Loucy (cell line): ENCODE results near the gene CTNNA2.

Experiments used
- CTCF ChIP-seq: fragments of 200-600 bp; sonication (generic); conservative IDR thresholded peaks from 2 replicates; pipeline ENCODE4 v1.5.1; 2014; ENCODE audit warnings: mild to moderate bottlenecking, antibody characterized with exemption, low read length
- EZH2phosphoT487 ChIP-seq: fragments of 200-600 bp; IDR thresholded peaks from 2 replicates; pipeline ENCODE4 v1.6.1; 2018; ENCODE audit warnings: antibody characterized with exemption, mild to moderate bottlenecking, moderate library complexity, borderline replicate concordance

DNA sequence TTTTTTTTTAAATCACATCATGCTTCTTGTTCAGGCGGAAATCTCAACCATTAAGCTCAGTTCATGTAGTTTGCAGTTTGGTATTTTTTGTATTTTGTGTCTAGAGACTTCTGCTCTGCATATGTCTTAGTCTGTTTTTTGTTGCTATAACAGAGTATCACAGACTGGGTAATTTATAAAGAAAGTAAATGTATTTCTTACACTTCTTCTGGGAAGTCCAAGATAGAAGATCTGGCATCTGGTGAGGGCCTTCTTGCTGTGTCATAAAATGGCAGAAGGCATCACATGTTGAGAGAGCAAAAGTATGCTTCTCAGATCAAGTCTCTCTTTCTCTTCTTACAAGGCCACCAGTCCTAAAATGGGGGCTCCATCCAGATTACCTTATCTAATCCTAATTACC lies 208.2 kb downstream of the CTNNA2 start:
- TF ChIP-seq CTCF = no peak
- TF ChIP-seq EZH2phosphoT487 = no peak
